PFSK-1 (cell line): ENCODE data around the gene MESD.

Experiments used
- FOXP2 ChIP-seq: optimal IDR thresholded peaks from 2 replicates; pipeline ENCODE3; 2011; ENCODE audit warnings: borderline replicate concordance, control low read depth, inconsistent platforms; ENCODE audit not compliant: insufficient read depth; ENCODE audit errors: extremely low read length, extremely low read depth
- POLR2AphosphoS5 ChIP-seq: IDR thresholded peaks from 2 replicates; pipeline ENCODE4 v1.6.1; 2012; ENCODE audit warnings: low read depth, mild to moderate bottlenecking, control low read depth, low read length, moderate library complexity
- SIN3A ChIP-seq: IDR thresholded peaks from 2 replicates; pipeline ENCODE4 v1.6.1; 2012; ENCODE audit warnings: mild to moderate bottlenecking, low read length, moderate library complexity, borderline replicate concordance; ENCODE audit not compliant: insufficient read depth
- TAF1 ChIP-seq: IDR thresholded peaks from 2 replicates; pipeline ENCODE4 v1.6.1; 2012; ENCODE audit warnings: low read length, control low read depth, borderline replicate concordance; ENCODE audit not compliant: insufficient read depth
- TF ChIP-seq, protein P1 (sequence below), 2 experiments: IDR thresholded peaks; 2 replicates each; pipeline versions ENCODE4 v1.6.1 to v1.8.0; 2011 to 2012; ENCODE audit warnings: low read depth in 2 of 2, low read length in 2 of 2, control low read depth in 1 of 2, inconsistent platforms in 1 of 2, mild to moderate bottlenecking in 1 of 2, moderate library complexity in 1 of 2; ENCODE audit not compliant: insufficient read depth in 1 of 2

MESD gene

DNA sequence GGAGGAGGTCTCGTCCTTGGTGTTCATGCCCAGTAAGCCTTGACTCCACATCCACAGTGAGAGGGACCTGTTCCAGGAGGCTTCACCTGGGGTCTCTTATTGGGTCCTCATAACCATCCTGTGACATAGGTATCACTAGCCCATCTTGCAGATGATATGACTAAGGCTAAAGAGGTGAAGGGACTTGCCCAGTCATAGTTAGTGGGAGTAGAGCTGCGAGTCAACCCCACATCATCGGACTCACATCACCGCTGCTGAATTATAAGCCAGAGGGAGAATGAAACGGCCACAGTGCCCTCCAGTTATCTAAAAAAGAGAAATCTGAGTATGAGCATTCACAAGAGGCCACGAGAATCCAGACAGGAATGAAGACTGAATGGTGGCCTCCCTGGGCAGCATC, 66.0 kb downstream of the MESD start:
- no peak for TF ChIP-seq TAF1
- TF ChIP-seq FOXP2 = no peak
- TF ChIP-seq, protein P1, sequence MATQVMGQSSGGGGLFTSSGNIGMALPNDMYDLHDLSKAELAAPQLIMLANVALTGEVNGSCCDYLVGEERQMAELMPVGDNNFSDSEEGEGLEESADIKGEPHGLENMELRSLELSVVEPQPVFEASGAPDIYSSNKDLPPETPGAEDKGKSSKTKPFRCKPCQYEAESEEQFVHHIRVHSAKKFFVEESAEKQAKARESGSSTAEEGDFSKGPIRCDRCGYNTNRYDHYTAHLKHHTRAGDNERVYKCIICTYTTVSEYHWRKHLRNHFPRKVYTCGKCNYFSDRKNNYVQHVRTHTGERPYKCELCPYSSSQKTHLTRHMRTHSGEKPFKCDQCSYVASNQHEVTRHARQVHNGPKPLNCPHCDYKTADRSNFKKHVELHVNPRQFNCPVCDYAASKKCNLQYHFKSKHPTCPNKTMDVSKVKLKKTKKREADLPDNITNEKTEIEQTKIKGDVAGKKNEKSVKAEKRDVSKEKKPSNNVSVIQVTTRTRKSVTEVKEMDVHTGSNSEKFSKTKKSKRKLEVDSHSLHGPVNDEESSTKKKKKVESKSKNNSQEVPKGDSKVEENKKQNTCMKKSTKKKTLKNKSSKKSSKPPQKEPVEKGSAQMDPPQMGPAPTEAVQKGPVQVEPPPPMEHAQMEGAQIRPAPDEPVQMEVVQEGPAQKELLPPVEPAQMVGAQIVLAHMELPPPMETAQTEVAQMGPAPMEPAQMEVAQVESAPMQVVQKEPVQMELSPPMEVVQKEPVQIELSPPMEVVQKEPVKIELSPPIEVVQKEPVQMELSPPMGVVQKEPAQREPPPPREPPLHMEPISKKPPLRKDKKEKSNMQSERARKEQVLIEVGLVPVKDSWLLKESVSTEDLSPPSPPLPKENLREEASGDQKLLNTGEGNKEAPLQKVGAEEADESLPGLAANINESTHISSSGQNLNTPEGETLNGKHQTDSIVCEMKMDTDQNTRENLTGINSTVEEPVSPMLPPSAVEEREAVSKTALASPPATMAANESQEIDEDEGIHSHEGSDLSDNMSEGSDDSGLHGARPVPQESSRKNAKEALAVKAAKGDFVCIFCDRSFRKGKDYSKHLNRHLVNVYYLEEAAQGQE (IDR thresholded peaks at IDR 0.05; ENCODE audit: insufficient read depth in 1 of 2, low read depth in 2 of 2, low read length in 2 of 2) = no peak
- TF ChIP-seq SIN3A = no peak
- TF ChIP-seq POLR2AphosphoS5 = no peak

GRCh38 chr15:80921736-80922410, 67.7 kb downstream of the MESD start:
- TF ChIP-seq FOXP2 = no peak
- no peak for TF ChIP-seq SIN3A
- no peak for TF ChIP-seq POLR2AphosphoS5
- TF ChIP-seq, protein P1 (IDR thresholded peaks at IDR 0.05; ENCODE audit: insufficient read depth in 1 of 2, low read depth in 2 of 2, low read length in 2 of 2) = no peak
- TF ChIP-seq TAF1 = no peak

DNA sequence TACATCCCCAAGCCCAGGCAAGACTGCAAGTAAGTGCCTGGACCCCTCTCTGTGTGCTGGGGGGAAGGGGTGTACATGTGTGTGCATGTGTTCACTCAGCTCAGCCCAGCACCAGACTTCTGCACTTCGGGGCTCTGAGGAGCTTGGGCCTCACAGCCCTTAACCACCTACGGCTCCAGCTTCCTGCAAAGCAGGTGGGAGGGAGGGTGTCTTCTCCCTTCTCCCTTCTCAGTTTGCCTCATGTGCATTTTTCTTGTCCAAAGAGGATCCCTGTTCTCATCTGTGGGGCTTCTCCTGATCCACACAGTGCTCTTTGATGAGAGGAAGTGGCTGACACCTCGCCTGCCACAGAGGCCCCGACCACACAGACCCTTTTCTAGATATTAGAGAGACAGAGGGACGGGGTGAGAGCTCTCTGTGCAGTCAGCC, 69.3 kb downstream of the MESD start:
- TF ChIP-seq POLR2AphosphoS5 (no peak), FOXP2 (no peak), TAF1 (no peak), SIN3A (no peak)
- TF ChIP-seq, protein P1 (IDR thresholded peaks at IDR 0.05; ENCODE audit: insufficient read depth in 1 of 2, low read depth in 2 of 2, low read length in 2 of 2) = no peak

DNA sequence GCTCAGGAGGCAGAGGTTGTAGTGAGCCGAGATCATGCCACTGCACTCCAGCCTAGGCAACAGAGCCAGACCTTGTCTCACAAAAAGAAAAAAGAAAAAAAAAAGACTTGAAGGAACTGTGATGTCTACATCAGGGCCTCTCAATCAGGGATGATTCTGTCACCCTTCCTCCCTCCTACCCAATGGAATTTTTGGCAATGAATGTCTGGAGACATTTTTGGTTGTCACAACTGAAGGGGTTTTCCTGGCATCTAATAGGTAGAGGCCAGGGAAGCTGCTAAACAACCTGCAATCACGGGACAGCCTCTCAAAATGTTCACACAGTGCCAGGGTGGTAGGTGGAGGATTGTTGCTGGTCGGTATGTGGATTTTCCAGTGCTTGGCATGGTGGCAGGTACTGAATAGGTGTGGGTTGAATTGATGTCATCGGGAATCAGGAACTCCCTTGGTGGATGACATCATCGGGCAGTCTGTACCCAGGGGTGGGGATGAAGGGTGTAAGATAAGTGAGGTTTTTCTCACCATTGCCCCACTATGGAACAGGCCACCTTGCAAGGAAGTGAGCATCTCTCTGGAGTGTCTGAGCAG, 71.3 kb downstream of the MESD start:
- TF ChIP-seq FOXP2 (no peak), SIN3A (no peak), POLR2AphosphoS5 (no peak), TAF1 (no peak)
- TF ChIP-seq, protein P1 (IDR thresholded peaks at IDR 0.05; ENCODE audit: insufficient read depth in 1 of 2, low read depth in 2 of 2, low read length in 2 of 2) = no peak
